GM18858 (cell line): ENCODE measurements around the gene ZNF784.

Experiments
- ATAC-seq: cut with Tn5 transposase; IDR thresholded peaks from one replicate; pipeline ENCODE4 v1.9.1; 2021; ENCODE audit not compliant: unreplicated experiment

The ZNF784 gene

GRCh38 chr19:55603581-55604292, 20.6 kb downstream of the ZNF784 start:
- no peak for ATAC-seq

DNA sequence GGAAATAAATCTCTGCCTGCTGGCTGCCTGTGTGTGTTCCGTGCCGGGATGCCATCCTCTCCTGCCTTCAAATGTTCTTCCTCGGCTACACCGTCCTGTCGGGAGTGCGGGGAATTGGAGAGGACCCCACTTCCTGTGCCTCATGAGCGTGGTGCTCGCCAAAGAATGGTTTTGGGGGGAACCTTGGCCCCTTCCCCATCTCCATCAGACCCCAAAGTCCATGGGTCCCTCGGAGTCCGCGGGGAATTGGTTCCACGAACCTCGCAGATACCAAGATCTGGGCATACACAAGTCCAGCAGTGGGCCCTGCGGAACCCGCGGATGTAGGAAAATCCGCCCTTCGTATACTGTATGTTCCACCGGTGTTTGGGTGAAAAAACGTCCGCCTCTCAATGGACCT, 21.3 kb downstream of the ZNF784 start:
- ATAC-seq, result no peak

- ATAC-seq, result no peak
Measured at GRCh38 chr19:55602104-55603001, 22.0 kb downstream of the ZNF784 start.

- no peak for ATAC-seq
Measured at GRCh38 chr19:55601084-55601483, 23.3 kb downstream of the ZNF784 start.

DNA sequence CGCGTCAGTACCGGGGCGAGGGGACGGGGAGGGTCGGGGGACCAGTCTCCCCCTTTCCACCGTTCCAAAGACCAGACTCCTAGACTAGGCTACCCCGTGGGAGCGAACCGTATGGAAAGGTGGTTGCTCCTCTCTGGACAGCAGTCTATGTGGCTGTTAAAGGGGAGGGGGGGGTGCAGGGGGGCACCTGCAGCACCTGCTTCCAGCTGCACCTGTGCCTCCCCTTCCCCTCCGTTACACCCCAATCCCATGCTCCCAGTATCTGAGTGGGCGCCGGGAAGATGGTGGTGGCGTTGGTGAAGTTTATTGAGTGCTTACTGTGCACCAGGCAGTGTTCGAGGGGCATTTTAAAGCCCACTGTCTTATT, 23.7 kb downstream of the ZNF784 start:
- no peak for ATAC-seq

DNA sequence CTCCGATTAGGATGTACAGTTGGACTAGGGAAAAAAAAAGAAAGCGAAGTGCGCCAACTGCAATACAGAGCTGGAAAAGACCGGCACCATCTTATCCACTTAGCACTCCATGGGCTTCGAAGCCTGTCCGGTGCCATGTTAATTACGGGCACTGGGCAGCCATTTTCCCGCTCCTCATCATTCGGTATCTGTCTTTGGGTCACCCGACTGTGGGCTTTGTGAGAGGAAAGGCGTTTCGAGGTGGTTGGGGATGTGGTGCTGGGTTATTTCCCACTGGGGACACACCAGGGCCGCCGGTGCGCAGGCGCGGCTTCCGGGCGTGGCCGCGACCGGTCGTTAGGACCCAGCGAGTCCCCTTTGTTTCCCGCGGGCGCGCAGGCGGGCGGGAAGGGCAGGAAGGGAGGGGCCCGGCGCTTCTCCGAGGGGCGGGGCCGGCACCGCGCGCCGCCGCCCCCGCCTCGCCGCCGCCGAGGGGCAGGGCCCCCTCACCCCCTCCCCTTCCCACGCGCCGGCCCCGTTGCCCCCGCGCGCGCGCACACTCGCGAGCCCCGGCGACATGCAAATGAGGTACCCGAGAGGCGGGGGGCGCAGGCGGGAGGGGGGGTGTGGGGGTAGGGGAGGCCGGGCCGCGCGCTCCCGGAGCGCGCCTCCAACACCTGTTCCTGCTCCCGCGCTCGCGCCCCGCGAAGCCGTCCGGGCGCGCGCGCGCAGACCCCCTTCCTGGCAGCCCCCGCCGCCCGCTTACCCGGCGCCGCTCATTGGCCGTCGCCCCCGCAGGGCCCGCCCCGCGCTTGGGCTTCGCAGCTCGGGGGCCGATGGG, 24.3 kb downstream of the ZNF784 start, which contains the start of gene ZNF524:
TSS of gene ZNF524 (plus strand) at position 447 of the 820 bp plus-strand sequence. CDS start 1,825 bp downstream, outside the sequence.
- peak; percentile 26 for ATAC-seq

DNA sequence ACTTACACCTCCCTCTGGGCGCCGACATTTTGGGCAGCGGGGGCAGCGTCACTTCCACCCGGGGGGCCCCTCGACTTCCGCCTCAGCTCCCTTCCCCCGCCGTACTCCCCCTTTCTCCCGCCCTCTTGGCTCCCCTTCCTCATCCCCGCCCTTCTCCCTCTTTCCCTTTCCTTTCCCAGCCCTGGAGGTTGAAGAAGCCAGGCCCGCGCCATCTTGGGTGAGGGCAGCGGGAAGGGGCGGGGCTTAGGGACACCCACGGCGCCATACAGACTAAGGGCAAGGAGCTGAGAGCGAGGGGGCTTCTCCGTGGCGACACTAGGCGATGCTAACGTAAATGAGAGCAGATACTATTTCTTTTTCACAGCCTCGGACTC, 24.9 kb downstream of the ZNF784 start, which contains the start of gene FIZ1:
TSS of gene FIZ1 (minus strand) at position 50 of the 374 bp plus-strand sequence. CDS start 1,652 bp downstream, outside the sequence.
- peak; percentile 22 for ATAC-seq

GRCh38 chr19:55598719-55599467, 25.5 kb downstream of the ZNF784 start:
- ATAC-seq, result peak; percentile 32

DNA sequence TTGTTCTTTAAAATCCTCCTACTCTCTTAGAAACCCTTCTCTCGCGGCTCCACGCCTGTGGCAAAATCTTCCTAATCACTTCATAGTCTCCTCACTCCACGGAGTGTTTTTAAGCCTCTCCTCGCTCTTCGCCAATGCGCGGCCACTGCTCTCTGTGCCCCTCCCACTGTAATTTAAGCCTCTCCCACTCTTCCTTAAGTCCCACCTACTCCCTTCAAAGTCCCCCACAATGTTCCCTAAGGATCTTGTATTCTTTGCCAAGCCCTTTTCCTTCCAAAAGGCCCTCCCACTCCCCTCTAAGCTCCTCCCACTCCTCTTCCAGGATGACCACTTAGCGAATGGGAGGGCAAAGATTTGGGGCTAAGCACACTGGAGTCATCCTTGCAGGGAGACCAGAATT, 26.3 kb downstream of the ZNF784 start:
- no peak for ATAC-seq

DNA sequence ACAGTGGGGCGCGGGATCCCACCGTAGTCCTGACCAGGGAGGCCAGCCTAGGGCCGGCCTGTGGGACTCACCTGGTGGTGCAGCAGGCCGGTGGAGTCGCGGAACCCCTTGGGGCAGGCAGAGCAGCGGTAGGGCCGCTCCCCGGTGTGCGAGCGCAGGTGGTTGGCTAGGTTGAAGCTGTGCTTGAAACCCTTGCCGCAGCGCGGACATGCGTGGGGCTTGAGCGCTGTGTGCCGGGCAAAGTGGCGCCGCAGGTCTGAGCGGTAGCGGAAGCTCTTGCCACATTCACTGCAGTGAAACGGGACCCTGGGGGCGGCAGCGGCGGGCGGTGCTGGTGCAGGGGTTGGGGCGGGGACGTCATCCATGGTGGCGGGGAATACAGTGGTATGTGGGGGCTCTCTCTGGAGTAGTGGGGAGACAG, 26.9 kb downstream of the ZNF784 start:
- ATAC-seq, result no peak

DNA sequence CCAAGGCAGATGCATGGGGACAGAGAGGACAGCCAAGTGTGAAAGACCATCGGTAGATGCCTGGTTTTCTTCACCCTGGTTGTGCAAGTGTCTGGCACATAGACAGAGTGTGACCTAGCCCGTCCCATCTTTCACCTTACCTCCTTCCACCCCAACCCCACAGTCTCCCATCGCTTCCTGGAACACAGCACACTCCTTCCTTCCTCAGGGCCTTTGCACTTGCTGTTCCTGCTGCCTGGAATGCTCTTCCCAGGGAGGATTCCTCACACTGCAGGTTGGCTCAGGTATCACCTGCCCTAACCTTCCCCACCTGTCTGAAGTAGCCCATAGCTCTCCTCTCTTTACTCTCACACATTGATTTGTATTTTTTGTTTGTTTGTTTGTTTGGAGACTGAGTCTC, 28.1 kb downstream of the ZNF784 start:
- no peak for ATAC-seq

GRCh38 chr19:55594996-55595545, 29.3 kb downstream of the ZNF784 start:
- no peak for ATAC-seq

GRCh38 chr19:55593096-55593772, 31.1 kb downstream of the ZNF784 start:
- ATAC-seq, result no peak

- ATAC-seq, result no peak
Measured at GRCh38 chr19:55592391-55593090, 31.8 kb downstream of the ZNF784 start.

DNA sequence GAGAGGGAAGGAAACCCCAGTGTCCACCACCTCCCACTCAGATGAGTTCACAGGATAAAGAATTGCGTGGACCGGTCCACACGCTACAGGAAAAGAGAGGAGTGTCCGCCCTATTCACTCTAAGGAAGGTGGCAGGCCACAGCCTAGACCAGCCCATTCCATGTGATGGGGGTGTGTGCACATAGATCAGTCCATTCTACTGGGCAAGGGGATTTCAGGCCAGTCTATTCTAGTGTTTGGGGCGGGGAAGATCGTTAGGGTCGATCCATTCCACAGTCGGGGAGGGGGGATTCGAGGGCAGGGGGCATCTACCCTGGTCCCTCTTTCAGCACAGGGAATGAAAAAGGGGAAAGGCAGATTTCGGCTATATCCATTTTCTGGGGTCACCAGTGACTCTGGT, 32.8 kb downstream of the ZNF784 start:
- no peak for ATAC-seq

DNA sequence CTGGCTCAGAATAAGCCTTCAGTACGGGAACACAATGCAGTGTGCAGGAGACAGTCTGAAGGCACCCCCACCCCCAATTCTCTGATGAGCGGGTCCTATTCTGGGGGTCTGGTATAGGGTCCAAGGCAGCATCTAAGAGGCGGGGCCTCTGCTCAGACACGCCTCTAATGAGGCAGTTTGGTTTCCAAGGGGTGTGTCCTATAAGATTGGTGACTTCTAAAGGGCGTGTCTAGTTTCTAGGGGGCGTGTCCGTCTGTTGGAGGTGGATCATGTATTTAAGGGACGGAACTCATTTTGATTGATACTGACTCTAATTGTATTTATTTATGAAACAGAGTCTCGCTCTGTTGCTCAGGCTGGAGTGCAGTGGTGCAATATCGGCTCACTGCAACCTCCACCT, 33.7 kb downstream of the ZNF784 start:
- no peak for ATAC-seq

GRCh38 chr19:55590109-55590508, 34.3 kb downstream of the ZNF784 start:
- no peak for ATAC-seq

DNA sequence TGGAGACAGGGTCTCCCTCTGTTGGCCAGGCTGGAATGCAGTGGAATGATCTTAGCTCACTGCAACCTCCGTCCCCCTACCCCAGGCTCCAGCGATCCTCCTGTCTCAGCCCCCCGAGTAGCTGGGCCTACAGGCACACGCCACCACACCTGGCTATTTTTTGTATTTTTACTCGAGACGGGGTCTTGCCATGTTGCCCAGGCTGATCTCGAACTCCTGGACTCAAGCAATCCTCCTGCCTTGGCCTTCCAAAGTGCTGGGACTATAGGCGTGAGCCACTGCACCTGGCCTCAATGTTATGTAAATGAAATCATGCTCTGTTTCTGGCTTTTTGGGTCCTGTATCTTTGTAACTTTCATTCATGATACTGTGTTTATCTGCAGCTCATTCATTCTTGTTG, 35.6 kb downstream of the ZNF784 start:
- no peak for ATAC-seq
